Measurements from ENCODE around the gene SLC6A17.

GRCh38 chr1:110207831-110208230 lies 57.5 kb downstream of the SLC6A17 start:
- peak; percentile 61 to 85 for TF ChIP-seq CTCF (IDR thresholded peaks at IDR 0.05)
- TF ChIP-seq POLR2A (IDR thresholded peaks at IDR 0.05): no peak
- no peak for TF ChIP-seq EP300 (IDR thresholded peaks at IDR 0.05)
